COLO668 (cell line): ENCODE measurements around the gene CAPNS2.

ENCODE experiments used
- DNase-seq: peaks from one replicate; lab custom pipeline; 2025; ENCODE audit not compliant: unreplicated experiment; lab: John Stamatoyannopoulos, UW

Gene CAPNS2

DNA sequence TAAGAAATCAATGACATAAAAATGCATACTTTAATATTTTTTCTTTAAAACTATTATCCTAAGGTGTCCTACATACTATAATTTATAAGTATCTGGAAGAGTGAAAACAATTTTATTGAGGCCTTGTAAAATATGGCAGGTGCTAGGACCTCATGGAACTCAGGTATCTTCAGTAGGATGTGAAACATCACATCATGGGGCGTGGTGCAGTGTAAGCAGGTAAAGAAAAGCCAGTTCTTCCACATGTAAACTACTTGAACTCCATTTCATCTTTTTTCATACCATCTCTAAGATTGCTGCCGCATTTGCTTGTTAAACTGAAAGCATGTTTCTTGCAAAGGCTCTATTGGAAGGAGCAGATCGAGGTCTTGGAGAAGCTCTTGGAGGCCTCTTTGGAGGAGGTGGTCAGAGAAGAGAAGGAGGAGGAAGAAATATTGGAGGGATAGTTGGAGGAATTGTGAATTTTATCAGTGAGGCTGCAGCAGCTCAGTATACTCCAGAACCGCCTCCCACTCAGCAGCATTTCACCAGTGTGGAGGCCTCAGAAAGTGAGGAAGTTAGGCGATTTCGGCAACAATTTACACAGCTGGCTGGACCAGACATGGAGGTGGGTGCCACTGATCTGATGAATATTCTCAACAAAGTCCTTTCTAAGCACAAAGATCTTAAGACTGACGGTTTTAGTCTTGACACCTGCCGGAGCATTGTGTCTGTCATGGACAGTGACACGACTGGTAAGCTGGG lies at the start of gene CAPNS2:
Gene CAPNS2 (plus strand): TSS at position 253 of the 744 bp plus-strand sequence. CDS start 73 bp downstream, at position 326.
- no peak for DNase-seq

DNA sequence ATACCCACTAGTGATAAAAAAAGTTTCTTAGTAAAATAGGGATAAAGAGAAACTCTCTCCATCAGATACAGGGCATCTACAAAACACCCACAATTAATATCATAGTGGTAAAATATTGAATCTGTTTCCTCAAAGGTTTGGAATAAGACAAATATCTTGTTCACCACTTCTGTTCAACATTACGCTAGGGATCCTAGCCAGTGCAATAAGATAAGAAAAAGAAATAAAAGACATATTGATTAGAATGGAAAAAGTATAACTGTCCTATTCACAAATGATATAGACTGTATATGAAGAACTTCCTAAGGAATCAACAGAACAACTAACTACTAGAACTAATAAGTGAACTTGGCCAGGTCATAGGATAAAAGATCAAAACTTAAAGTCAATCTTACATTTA lies 44.7 kb upstream of the CAPNS2 start:
- DNase-seq = no peak

DNA sequence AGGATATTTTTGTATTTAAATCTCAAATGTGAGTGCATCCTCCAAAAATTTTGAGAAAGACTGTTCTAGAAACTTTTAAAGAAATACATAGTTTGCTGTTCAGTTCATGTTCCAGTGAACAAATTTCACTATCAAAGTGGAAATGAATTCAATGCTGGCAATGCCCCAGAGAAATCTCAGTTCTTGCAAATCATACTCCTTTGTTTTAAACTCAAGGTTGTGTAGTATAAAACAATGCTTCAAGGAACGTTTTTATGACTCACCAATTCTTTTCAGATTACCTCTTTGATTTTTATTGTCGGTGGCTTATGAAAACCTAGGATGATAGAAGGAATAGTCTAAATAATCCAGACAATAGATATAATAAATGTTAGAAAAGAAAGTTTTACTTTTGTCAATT lies 40.0 kb upstream of the CAPNS2 start:
- DNase-seq = no peak

DNA sequence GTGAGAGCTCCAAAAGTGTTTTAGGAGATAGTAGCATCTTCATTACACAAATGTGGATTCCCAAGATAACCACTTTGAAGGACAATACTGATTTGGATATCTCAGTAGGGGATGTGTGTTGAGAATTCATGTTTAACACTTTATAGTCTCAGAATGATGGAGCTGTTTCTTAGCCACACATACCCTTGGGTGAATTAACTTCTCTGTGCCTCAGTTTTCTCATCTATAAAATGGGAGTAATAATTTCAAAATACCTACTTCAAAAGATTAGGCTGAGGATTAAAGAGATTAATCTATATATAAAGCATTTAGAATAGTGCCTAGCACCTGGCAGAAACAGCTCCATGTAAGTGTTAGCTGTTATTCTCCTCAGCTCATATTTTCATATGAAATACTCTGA lies 38.6 kb upstream of the CAPNS2 start:
- no peak for DNase-seq

DNA sequence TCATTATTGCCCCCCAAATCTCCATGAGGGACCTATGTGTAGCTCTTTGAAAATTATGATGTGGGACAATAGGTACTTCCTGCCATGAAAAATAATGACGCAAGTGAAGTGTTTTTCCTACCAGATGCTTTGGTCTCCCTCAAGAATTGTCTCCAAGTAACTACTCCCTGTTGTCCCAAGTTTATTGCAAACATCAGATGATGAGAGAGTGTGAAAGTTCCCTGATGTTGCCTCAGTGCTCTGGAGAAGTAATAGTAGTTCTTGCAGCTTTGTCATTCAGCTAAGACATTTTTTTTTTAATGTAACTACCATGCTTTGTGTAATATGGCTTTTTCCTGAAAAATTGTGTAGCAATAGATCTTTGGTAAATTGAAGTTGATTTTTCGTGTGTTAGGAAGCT lies 37.5 kb upstream of the CAPNS2 start:
- no peak for DNase-seq

DNA sequence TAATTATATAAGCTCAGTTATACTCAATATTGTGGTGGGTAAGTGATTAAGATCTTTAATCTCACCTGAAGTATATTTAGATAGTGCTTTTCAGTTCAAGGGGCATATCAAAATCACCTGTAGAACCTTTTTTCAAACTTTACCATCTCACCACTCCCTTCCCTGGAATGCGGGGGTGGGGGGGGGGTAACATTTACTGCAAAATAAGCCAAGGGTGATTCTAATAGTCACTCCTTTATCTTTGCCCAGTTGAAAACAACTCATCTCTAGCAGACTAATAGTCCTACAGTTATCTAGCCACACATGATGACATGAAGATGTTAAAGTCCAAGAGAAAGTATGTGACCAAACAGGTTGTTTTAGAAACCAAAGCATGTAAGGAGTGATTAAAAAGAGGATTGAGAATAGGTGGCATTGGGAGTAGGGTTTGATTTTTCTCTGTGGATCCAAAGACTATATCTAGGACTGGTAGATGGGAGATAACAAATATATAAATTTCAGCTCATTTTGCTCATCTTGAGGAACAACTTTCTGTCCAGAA lies 36.1 kb upstream of the CAPNS2 start:
- no peak for DNase-seq

DNA sequence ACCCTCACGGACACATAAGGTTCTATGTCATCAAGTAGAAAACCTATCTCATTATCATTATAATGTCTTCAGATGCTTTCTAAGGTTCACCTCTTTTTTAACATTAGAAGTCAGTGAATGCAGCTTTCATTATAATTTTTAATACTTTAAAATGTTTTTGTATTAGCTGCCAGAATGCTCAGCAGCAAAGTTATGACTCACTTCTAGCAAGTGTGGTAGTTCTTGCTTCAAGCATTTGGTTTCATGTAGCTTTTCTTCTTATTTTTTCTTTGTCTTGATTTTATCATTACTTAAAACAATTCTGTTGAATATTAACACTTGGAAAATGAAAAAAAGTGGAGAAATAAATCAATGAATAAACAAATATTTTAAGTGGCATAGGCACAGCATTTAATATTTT lies 34.3 kb upstream of the CAPNS2 start:
- no peak for DNase-seq

DNA sequence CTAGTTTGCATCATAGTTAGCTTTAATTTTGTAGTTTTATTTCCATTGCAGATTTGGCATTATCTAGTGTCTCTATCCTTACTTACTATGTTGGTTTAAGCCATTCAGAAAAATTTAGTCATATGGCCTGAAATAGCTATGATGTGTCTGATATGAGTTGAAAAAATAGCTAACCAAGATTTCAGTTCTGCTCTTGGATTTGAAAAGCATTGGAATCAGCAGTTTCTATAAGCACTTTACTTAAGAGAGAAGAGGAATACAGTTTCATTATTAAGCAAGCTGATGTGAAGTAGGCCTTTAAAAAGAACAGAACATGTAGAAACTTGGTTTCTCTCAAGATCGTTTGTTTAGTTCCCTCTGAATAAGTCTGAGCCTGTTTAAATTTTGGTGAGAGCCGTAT lies 31.7 kb upstream of the CAPNS2 start:
- DNase-seq = no peak

DNA sequence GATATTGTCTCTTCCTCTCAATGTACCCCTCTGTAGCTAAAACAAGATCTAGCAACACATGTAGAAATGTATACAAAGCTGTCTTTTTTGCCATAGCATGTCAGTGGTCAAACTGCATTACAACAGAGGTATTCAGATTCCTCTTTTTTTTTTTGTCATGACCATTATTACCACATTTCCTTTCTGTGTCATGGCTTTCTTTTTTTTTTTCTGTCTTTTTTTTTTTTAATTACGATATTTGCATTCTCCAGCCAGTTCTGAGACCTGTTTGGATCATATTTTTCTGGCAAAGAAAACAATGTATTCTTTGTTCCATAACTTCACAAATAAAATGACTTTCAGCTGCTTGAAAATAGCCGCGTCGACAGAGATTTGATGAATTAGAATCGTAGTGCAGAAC lies 27.4 kb upstream of the CAPNS2 start:
- no peak for DNase-seq

DNA sequence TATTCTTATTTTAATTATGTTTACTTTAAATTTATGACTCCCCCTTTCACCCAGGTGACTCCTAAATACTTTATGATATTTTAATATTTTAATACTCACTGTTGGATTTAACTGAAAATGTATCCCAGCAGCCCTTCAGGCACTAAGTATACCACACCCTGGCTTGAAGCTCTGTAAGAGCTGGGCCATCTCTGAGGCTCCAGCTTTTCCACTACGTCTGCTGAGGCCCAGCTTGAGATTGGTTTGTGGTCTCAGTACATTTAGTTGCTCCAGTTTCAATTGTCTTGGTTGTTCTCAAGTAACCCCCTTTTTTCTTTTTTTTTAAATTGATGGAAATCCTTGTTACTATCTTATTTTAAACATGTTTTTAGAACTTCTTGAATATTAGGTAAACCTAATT lies 27.0 kb upstream of the CAPNS2 start:
- DNase-seq = no peak

DNA sequence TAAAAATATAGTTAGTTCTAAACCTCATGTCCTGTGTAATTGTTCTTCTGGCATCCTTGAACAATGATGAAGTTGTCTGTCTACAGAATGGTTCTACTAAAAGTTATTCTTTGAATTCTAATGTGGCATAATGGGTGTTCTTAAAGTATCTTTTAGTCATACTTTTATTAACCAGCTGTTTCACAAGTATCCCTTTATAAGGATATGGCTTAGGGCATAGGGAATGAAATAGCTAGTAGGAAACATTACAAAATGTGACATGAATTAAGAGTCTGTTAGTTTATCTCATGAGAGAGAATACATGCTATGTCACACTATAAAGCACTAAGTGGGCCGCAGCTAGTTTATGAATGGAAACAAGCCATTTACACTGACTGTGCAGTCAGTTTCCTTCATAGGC lies 26.3 kb upstream of the CAPNS2 start:
- DNase-seq = no peak

DNA sequence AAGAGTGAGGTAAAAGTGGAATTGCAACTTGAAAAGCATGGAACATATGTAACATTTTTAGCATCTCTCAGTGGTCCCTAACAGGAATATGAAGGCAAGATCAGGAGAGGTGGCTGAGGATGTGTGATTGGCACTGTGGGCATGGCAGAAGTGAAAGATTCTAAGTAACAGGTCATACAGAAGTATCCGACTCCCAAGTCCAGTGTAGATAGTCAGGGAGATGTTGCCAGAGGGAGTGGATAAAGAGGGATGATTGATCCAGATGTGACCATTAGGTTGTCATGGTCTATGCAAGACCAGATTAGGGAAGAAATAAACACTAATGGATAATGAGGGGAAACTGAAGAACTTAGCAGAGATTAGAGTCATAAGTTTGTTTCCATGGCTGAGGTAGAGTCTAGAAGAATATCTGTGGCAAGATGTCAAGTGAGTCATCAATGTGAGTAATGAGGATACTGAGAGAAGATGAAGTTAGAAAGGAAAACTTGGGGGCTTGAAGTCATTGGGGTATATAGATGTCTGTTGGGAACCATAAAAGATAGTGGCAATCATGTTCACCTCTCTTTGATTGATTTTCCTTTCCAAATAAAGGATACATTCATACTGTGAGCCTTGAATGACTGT lies 23.9 kb upstream of the CAPNS2 start:
- no peak for DNase-seq

DNA sequence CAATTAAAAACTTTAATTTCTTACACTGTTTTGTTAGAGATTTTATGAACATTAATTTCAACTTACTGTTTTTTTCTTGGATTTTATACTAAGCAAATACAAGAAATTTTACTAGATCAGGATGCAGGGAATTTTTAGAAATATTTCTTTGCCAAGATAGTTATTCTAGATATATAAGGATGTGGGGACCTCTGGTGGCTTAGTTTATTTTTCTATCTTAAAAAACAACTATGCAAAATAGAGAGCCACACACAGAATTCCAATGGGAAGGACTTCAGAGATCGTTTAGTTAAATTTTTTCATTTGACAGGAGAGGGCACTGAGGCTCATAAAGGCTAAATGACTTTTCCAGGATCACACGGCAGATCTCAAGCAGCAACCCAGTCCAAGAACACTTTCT lies 23.0 kb upstream of the CAPNS2 start:
- no peak for DNase-seq

DNA sequence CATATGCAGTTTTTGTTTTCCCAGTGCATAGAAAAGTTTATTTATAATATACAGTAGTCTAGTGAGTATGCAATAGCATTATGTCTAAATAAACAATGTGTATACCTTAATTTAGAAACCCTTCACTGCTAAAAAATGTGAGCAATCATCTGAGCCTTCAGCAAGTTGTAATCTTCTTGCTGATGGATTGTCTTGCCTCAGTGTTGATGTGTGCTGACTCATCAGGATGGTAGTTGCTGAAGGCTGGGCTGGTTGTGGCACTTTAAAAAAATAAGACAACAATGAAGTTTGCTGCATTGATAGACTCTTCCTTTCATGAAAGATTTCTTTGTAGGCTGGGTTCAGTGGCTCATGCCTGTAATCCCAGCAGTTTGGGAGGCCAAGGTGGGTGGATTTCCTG lies 13.9 kb upstream of the CAPNS2 start:
- no peak for DNase-seq

DNA sequence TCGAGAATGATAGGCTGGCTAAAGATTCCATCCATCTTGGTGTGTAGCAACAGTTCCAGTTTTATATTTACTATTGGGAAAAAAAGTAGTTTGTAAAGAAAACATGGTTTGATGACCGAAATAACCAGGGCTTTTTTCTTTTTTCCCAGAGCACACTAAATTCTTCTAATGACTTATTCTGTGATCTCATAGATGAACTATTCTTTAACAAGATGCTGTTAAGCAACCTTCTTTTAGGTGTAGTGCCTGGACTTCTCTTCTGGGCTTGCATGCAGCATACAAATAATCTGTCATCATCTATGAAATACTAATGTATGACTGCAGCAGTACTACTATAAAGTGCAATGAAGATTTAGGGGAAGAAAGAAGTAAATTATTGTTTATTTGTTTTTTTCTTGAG lies 11.0 kb upstream of the CAPNS2 start:
- no peak for DNase-seq

DNA sequence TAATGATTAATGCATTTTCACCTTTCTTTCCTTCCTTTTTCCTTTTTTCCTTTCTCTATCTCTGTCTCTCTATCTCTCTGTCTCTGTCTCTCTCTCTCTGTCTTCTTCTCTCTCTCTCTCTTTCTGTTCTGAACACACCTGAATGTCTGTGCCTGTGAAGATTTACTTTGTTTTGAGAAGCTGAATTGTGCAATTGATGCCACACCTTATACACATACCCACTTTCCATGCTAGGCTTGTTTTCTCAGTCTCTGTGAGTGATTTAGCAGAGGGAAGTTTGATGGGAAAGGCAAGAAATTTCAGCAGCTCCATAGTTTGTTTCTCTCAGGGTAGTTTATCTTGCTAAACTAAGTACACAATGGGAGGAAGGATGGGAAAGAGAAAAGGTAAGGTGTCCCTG lies 9.3 kb upstream of the CAPNS2 start:
- no peak for DNase-seq

DNA sequence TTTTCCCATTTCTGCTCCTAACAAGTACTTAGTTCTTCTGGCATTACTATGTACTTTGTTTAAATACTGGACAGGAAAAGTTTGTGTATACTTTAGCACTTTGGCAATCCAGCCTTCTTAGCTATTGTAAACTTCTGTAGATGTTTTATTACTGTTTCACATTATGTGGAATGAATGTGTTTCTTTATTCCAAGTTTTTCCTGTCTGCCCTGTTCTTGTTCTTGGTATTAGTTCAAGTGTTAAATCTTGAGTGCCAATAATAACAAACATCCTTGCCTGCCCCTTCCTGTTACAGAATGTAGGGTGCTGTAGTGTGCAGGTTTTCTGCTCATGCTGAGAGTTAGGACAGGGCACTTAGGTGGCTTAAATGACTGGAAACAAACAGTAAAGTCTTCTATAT lies 7.3 kb upstream of the CAPNS2 start:
- DNase-seq = no peak

DNA sequence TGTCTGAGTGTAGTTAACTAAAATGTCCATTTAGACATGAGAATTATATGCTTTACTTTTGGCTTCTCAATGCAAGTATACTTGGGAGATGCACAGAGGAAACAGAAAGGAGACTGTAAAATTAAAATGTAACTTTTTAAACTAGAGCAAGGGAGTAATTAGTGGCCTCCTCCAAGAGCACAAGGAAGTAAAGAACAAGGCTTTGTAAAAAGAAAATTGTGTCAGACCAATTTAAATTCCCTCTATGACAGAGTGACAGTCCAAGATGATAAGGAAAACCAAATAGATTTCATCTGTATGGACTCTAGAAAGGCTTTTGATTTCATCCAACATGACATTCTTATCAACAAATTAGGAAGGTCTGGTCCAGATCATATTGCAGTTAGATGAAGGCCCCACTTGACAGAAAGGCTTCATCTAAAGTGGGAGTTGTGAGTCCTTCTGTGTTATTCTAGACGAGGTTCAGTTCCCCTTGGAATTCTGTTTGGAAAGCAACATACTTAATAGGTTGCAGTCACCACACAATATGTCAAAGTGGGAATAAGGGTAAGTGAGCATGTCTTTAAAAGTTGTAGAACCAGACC lies 6.5 kb upstream of the CAPNS2 start:
- no peak for DNase-seq

DNA sequence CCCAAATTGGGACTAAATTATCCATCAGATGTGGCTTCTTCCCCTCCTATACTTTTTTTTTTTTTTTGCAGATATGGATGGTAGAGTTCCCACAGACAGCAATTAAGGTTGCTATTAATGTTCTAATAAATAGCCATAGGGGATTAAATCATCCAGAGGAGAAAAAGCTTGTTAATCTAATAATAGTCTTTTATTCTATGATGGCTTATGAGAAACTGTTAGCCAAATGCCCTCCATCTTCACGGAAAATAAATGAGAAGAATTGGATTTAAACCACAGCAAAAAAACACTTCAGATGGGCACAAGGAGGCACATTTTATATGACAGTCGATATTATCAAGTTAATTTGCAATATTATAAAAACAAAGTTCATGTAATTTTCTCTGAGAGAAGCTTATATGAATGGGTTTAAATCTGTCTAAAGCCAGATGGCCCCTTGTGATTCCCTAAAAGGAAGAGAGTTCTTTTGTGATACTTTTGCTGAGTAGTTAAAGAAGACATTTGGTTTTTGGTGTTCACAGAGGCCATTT lies 5.1 kb upstream of the CAPNS2 start:
- DNase-seq = no peak

DNA sequence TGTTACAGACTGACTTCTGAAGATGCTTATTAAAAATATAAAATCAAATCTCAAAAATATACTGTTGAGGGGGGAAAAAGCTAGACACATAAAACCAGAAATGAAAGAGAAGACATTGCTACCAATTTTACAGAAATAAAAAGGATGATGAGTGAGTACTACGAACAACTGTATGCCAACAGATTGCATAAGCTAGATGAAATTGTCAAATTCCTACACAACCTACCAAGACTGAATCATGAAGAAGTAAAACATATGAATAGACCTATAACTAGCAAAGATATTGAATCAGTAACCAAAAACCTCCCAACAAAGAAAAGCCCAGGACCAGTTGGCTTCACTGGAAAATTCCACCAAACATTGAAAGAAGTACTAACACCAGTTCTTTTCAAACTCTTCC lies 3.5 kb upstream of the CAPNS2 start:
- no peak for DNase-seq

DNA sequence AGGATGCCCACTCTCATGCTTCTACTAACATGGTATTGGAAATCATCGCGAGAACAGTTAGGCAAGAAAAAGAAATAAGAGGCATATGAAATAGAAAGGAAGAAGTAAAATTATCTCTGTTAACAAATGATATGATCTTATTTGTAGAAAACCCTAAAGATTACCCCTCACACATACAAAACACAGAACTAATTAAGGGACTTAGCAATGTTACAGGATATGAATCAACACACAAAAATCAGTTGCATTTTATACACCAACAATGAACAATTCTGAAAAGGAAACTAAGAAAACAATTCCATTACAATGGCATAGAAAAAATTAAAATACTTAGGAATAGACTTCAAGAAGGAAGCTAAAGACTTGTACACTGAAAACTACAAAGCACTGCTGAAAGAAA lies 2.7 kb upstream of the CAPNS2 start:
- DNase-seq = no peak

DNA sequence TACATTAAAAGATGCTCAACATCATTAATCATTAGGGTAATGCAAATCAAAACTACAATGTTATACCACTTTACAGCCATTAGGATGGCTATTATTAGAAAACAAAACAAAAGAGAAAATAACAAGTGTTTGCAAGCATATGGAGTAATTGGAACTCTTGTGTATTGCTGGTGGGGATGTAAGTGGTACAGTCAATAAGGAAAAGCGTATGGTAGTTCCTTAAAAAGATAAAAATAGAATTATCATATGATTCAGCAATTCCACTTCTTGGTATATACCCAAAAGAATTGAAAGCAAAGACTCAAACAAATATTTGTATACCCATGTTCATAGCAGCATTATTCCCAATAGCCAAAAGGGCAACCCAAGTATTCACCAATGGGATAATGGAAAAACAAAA lies 1.4 kb upstream of the CAPNS2 start:
- DNase-seq = no peak
